Stimulated activated CD4-positive, alpha-beta T cell treated with anti-CD3 and anti-CD28 coated beads, TNF-alpha, amount 100 ng/mL, for 24 hours (primary cell): ENCODE measurements around the gene LMF1.
"Not testable (repeated sequence)": the region's sequence is repeated elsewhere in the genome, so short reads cannot be mapped to it uniquely, and the experiment has no call there.

ENCODE experiments used
- DNase-seq, 3 experiments: peaks; one replicate each; pipeline ENCODE4 v3.0.0-alpha.2; 2020; ENCODE audit warnings: low read depth in 3 of 3

Gene LMF1

GRCh38 chr16:950733-951573 lies 19.8 kb downstream of the LMF1 start:
- not testable (repeated sequence) for DNase-seq

GRCh38 chr16:948767-949166 lies 22.0 kb downstream of the LMF1 start:
- not testable (repeated sequence) for DNase-seq

- DNase-seq, result not testable (repeated sequence)
Measured at GRCh38 chr16:947922-948303, 22.9 kb downstream of the LMF1 start.

- no peak for DNase-seq
Measured at GRCh38 chr16:947255-947921, 23.4 kb downstream of the LMF1 start.

GRCh38 chr16:946048-946395 lies 24.8 kb downstream of the LMF1 start:
- no peak for DNase-seq

GRCh38 chr16:945271-946047 lies 25.3 kb downstream of the LMF1 start:
- no peak for DNase-seq

- no peak for DNase-seq
Measured at GRCh38 chr16:943971-944370, 26.8 kb downstream of the LMF1 start.

GRCh38 chr16:942436-943060 lies 28.2 kb downstream of the LMF1 start:
- DNase-seq, result no peak

- DNase-seq, result no peak
Measured at GRCh38 chr16:939941-940340, 30.8 kb downstream of the LMF1 start.

- DNase-seq, result no peak
Measured at GRCh38 chr16:939311-939710, 31.5 kb downstream of the LMF1 start.

GRCh38 chr16:938752-939151 lies 32.0 kb downstream of the LMF1 start:
- no peak for DNase-seq

GRCh38 chr16:938136-938535 lies 32.6 kb downstream of the LMF1 start:
- DNase-seq, result no peak

GRCh38 chr16:937723-938122 lies 33.1 kb downstream of the LMF1 start:
- no peak for DNase-seq

GRCh38 chr16:937311-937710 lies 33.5 kb downstream of the LMF1 start:
- DNase-seq, result no peak

GRCh38 chr16:935684-936083 lies 35.1 kb downstream of the LMF1 start:
- no peak for DNase-seq

- DNase-seq, result no peak
Measured at GRCh38 chr16:934178-934577, 36.6 kb downstream of the LMF1 start.

- DNase-seq, result no peak
Measured at GRCh38 chr16:933581-933980, 37.2 kb downstream of the LMF1 start.

- no peak for DNase-seq
Measured at GRCh38 chr16:932831-933330, 37.9 kb downstream of the LMF1 start.

GRCh38 chr16:931626-932500 lies 38.9 kb downstream of the LMF1 start:
- no peak for DNase-seq

- DNase-seq, result no peak
Measured at GRCh38 chr16:931171-931570, 39.6 kb downstream of the LMF1 start.

- DNase-seq, result no peak
Measured at GRCh38 chr16:930511-930910, 40.3 kb downstream of the LMF1 start.
